GM19351 (cell line): Measurements from ENCODE around the gene EDARADD.
"Not testable (repeated sequence)": the region's sequence is repeated elsewhere in the genome, so short reads cannot be mapped to it uniquely, and the experiment has no call there.

Experiments used
- ATAC-seq: cut with Tn5 transposase; IDR thresholded peaks from one replicate; pipeline ENCODE4 v1.9.1; 2021; ENCODE audit warnings: mild to moderate bottlenecking, moderate library complexity; ENCODE audit not compliant: unreplicated experiment

Gene EDARADD

DNA sequence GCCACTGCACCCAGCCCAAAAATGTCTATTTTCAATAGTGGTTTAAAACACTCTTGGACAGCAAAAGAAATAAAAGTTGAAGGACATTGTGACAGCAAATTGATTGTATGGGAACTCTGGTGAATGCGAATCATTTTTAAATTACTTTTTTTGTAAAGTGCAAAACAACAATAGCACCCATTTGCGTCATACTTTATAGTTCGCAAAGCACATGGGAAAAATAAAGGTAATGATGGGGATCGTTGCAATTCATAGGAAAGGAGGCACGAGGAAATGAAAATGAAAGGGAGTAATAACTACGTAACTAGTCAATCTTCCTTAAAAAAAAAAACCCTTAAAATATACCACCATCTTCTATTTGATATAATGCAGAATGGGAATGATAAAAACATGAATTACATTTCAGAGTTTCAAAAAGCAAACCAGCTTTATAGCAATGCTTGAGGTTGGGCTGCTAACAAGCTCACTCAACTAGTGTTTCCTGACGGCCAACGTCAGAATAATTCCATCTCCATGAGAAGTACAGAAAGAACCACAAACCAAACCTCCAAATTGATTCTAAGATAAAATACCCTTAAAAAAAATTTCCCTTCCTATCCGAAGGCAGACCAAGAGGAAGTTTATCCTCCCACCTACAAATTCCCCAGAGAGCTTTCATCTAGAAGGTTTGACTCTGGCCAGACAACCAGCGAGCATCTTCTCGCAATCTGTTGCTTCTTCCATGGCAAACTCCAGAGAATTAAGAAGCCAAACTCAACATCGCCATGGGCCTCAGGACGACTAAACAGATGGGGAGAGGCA is at the start of gene EDARADD:
TSS of gene EDARADD (plus strand) at position 606 of the 801 bp plus-strand sequence. CDS start at position 765, 159 bp downstream.
- no peak for ATAC-seq

DNA sequence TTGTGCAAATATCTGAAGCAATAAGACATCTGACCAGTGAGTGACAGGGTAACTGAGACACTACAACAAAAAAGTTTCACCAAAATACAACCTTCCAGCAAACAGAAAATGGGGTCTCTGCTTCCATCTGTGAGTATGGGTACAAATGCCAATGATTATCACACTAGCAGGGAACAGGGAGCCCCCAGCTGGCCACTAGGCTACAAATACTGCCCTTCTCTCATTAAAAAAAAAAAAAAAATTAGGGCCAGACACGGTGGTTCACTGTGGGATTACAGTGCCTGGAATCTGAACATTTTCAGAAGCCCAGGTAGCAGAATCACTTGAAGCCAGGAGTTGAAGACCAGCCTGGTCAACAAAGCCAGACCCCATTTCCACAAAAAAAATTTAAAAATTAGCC is 48.4 kb upstream of the EDARADD start:
- peak; percentile 42 for ATAC-seq

GRCh38 chr1:236348071-236348470 is 46.0 kb upstream of the EDARADD start:
- ATAC-seq = no peak

DNA sequence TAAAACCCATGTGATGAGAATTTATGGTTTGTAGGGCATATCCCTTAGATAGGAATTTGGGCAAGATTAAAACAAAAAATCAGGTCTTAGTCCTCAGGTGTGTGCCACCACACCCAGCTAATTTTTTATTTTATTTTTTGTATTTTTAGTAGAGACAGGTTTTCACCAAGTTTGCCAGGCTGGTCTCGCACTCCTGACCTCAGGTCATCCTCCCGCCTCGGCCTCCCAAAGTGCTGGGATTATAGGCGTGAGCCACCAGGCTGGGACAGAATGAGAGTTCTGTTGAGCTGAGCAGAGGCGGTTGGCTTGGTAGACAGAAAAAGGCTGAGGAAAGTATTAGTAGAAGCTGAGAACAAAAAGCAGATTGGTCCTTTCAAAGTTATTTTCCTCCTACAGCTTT is 43.8 kb upstream of the EDARADD start:
- ATAC-seq = no peak

- ATAC-seq = no peak
These were observed 42.1 kb upstream of the EDARADD start for GRCh38 chr1:236351875-236352573.

GRCh38 chr1:236352747-236353146 is 41.3 kb upstream of the EDARADD start:
- ATAC-seq = not testable (repeated sequence)

DNA sequence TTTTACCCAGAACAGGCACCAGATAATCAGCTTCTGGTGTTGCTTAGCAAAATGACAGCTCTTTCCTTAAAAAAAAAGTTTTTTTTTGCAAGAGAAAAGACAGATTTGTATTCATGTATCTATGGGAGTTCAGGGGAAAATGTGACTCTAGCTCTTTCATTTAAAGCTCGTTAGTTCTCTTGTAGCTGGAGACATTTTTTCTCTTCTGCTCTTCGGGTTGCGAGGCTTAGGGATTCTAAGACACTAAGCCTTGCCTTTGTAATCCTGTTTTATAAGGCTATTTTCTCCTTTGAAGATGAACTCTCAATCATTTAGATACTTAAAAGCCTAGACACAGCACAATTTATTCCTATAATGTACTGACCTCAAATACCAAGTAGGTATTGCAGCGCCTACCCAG is 40.3 kb upstream of the EDARADD start:
- ATAC-seq = no peak

- ATAC-seq = no peak
These were observed 39.5 kb upstream of the EDARADD start for GRCh38 chr1:236354330-236355147.

- no peak for ATAC-seq
These were observed 37.9 kb upstream of the EDARADD start for GRCh38 chr1:236356141-236356540.

DNA sequence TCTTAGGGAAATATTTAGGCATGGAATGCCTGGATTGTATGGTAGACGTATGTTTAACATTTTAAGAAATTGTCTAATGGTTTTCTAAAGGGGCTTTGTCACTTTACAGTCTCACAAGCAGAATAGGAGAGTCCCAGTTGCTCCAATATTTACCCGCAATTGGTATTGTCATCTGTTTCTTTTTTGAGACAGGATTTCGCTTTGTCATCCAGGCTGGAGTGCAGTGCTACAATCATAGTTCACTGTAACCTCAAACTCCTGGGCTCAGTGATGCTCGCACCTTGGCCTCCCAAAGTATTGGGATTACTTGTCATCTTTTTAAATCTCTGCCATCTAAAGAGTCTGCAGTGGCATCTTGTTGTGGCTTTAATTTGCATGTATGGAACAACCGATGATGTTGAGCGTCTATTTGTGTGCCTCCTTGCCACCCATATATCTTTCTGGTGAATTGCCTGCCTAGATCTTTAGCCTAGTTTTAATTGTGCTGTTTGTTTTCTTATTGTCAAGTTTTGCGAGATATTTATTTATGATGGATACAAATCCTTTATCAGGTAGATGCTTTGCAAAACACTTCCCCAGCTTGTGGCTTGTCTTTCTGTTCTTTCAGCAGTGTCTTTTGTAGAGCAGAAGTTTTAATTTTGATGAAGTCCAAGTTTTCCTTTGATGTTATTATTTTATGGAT is 32.0 kb upstream of the EDARADD start:
- no peak for ATAC-seq

GRCh38 chr1:236363237-236363636 is 30.8 kb upstream of the EDARADD start:
- ATAC-seq = no peak

- no peak for ATAC-seq
These were observed 28.0 kb upstream of the EDARADD start for GRCh38 chr1:236365999-236366570.

GRCh38 chr1:236366681-236367080 is 27.4 kb upstream of the EDARADD start:
- ATAC-seq = not testable (repeated sequence)

DNA sequence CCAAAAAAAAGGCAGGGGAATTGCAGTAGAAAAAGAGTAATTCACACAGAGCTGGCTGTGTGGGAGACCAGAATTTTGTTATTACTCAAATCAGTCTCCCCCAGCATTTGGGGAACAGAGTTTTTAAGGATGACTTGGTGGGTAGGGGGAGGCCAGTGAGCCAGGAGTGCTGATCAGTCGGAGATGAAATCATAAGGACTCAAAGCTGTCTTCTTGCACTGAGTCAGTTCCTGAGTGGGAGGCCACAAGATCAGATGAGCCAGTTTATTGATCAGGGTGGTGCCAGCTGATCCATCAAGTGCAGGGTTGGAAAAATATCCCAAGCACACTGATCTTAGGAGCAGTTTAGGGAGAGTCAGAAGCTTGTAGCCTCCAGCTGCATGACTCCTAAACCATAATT is 23.7 kb upstream of the EDARADD start:
- no peak for ATAC-seq

- no peak for ATAC-seq
These were observed 23.0 kb upstream of the EDARADD start for GRCh38 chr1:236371083-236371482.

DNA sequence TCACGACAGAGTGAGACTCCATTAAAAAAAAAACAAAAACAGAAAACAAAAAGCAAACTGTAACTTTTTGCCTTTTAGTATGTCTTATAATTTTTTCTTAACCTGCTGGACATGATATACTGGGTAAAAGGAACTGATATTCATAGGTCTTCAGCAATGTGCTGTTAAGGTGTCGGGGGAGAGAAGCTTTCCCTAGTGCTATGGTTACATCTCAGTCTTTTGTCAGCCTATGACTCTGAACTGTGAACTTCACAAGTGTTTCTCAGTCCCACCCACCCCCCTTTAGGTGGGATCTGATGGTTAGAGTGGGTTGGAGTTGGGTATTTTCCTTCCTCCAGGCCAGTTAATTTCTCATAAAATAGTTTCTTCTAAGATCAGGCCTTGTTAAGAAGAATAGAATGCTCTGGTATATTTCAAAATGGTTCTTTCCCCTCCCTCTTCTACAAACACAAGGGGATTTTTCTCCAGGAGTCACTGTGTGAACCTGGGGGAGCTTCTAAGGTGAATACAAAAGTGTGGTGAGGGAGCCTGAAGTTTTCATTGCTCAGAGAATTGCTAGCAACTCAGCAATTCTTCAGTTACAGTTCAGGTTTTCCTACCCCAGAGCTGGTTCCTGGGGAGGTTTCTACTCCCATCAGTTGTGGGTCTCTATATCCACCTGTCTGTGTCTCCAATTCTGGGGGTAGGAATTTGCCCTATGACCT is 16.1 kb upstream of the EDARADD start:
- ATAC-seq = no peak

- ATAC-seq = no peak
These were observed 12.4 kb upstream of the EDARADD start for GRCh38 chr1:236381565-236382158.

- no peak for ATAC-seq
These were observed 5.8 kb upstream of the EDARADD start for GRCh38 chr1:236388332-236388731.

DNA sequence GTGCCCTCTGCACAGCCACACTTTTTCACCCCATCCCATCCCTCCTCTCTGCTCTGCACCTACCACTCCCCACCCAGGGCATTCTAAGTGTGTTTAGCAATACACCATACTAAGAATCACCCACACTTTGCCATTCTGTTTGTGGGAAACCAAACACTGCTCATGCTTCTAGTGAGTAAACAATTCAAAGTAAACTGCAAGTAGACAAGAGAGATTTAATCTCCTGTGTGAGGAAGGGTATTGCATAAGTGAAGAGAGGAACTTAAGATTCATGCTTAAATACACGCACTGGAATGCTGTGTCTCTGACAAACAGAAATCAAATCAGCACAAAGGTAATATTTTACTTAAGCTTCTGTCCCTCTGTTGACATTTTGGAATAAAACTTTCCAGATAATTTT is 4.8 kb upstream of the EDARADD start:
- ATAC-seq = no peak

DNA sequence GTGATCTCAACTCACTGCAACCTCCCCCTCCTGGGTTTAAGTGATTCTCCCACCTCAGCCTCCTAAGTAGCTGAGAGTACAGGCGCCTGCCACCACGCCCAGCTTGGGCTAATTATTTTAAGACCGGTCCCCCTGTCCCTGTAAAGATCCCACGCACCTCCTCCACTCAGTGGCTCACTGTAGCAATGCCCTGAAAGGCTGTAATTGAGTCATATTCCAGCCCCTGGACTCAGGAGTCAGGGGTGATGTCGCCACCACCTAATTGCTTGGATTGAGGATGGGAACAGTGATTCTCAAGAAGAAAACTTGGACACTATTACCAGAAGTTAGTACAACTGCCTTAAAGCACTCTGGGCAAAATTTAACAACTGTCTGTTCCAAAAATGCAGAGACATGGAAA is 3.1 kb upstream of the EDARADD start:
- no peak for ATAC-seq
